HEK293 (cell line): ENCODE results near the gene MTUS2.

Experiments used
- ZNF214 ChIP-seq: fragments of 450-650 bp; formaldehyde crosslinking; IDR thresholded peaks from 2 replicates; pipeline ENCODE4 v1.5.1; 2017; ENCODE audit warnings: missing biosample characterization, mild to moderate bottlenecking, missing genetic modification characterization, borderline replicate concordance
- TF ChIP-seq, protein P1 (sequence below): fragments of 450-650 bp; formaldehyde crosslinking; IDR thresholded peaks from 2 replicates; pipeline ENCODE4 v1.5.1; 2016; ENCODE audit warnings: missing biosample characterization, missing genetic modification characterization
- TF ChIP-seq, protein P2 (sequence below): fragments of 450-650 bp; formaldehyde crosslinking; IDR thresholded peaks from 2 replicates; pipeline ENCODE4 v1.5.1; 2016; ENCODE audit warnings: missing biosample characterization, missing genetic modification characterization, low read depth
- TF ChIP-seq, protein P3 (sequence below): fragments of 450-650 bp; formaldehyde crosslinking; IDR thresholded peaks from 2 replicates; pipeline ENCODE4 v1.5.1; 2016; ENCODE audit warnings: missing biosample characterization, missing genetic modification characterization, borderline replicate concordance
- TF ChIP-seq, protein P4 (sequence below): fragments of 450-650 bp; IDR thresholded peaks from 2 replicates; pipeline ENCODE4 v1.5.1; 2018; ENCODE audit warnings: missing biosample characterization, mild to moderate bottlenecking, missing genetic modification characterization

DNA sequence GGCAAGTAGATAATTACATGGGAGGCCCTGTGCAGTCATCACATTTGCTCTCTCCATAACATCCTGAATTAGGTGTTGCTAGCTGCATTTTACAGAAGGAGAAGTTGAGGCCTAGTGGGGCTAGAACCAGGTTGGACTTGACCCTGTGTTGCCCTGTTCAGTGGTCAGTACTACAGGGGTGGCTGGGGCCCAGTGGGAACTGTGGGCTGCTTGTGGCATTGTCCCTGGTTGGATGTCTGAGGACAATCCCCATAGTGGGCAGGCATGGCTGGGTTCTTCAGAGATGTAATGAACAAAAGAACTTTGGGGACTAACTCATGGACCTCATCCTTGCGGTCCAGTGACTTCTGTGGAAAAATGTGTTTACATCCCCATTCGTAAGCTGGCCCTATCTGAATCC is 38.9 kb downstream of the MTUS2 start:
- TF ChIP-seq, protein P1, sequence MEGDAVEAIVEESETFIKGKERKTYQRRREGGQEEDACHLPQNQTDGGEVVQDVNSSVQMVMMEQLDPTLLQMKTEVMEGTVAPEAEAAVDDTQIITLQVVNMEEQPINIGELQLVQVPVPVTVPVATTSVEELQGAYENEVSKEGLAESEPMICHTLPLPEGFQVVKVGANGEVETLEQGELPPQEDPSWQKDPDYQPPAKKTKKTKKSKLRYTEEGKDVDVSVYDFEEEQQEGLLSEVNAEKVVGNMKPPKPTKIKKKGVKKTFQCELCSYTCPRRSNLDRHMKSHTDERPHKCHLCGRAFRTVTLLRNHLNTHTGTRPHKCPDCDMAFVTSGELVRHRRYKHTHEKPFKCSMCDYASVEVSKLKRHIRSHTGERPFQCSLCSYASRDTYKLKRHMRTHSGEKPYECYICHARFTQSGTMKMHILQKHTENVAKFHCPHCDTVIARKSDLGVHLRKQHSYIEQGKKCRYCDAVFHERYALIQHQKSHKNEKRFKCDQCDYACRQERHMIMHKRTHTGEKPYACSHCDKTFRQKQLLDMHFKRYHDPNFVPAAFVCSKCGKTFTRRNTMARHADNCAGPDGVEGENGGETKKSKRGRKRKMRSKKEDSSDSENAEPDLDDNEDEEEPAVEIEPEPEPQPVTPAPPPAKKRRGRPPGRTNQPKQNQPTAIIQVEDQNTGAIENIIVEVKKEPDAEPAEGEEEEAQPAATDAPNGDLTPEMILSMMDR = no peak
- TF ChIP-seq, protein P2, sequence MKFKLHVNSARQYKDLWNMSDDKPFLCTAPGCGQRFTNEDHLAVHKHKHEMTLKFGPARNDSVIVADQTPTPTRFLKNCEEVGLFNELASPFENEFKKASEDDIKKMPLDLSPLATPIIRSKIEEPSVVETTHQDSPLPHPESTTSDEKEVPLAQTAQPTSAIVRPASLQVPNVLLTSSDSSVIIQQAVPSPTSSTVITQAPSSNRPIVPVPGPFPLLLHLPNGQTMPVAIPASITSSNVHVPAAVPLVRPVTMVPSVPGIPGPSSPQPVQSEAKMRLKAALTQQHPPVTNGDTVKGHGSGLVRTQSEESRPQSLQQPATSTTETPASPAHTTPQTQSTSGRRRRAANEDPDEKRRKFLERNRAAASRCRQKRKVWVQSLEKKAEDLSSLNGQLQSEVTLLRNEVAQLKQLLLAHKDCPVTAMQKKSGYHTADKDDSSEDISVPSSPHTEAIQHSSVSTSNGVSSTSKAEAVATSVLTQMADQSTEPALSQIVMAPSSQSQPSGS (tag by site-specific recombination) = no peak
- TF ChIP-seq, protein P3, sequence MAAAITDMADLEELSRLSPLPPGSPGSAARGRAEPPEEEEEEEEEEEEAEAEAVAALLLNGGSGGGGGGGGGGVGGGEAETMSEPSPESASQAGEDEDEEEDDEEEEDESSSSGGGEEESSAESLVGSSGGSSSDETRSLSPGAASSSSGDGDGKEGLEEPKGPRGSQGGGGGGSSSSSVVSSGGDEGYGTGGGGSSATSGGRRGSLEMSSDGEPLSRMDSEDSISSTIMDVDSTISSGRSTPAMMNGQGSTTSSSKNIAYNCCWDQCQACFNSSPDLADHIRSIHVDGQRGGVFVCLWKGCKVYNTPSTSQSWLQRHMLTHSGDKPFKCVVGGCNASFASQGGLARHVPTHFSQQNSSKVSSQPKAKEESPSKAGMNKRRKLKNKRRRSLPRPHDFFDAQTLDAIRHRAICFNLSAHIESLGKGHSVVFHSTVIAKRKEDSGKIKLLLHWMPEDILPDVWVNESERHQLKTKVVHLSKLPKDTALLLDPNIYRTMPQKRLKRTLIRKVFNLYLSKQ (tag by site-specific recombination) = no peak
- TF ChIP-seq, protein P4, sequence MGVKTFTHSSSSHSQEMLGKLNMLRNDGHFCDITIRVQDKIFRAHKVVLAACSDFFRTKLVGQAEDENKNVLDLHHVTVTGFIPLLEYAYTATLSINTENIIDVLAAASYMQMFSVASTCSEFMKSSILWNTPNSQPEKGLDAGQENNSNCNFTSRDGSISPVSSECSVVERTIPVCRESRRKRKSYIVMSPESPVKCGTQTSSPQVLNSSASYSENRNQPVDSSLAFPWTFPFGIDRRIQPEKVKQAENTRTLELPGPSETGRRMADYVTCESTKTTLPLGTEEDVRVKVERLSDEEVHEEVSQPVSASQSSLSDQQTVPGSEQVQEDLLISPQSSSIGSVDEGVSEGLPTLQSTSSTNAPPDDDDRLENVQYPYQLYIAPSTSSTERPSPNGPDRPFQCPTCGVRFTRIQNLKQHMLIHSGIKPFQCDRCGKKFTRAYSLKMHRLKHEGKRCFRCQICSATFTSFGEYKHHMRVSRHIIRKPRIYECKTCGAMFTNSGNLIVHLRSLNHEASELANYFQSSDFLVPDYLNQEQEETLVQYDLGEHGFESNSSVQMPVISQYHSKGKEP (tag by site-specific recombination) = no peak
- TF ChIP-seq ZNF214 (tag by site-specific recombination) = no peak
